Measurements from ENCODE around the gene DDX1.

DDX1 gene

DNA sequence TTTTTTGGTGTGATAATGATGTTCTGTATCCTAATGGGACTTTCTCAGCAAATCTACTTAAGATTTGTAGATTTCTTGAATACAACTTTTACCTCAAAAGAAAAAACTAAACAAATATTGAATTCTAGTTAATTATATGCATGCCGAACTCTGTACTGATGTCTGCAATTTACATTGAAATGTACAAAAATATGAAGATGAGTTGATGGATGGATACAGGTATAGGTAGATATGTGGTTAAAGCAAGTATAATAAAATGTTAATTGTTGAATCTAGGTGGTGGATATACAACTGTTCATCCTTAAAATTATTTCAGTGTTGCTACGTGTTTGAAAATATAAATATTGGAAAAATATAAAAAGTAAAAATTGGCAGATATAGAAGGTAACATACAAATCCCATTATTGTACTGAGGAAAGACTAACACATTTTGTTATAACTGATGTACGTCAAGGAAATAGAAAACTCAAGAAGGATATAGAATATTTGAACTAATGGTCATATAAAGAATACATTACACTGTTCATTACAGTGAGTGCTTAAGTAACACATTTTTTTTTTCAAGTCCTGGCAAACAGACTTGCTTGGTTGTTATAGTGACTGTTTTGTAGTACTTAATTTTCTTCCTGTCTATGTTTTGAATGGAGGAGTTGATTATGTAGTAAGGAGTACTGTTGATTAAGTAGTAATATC is 33.8 kb downstream of the DDX1 start:
- TF ChIP-seq, protein P1, sequence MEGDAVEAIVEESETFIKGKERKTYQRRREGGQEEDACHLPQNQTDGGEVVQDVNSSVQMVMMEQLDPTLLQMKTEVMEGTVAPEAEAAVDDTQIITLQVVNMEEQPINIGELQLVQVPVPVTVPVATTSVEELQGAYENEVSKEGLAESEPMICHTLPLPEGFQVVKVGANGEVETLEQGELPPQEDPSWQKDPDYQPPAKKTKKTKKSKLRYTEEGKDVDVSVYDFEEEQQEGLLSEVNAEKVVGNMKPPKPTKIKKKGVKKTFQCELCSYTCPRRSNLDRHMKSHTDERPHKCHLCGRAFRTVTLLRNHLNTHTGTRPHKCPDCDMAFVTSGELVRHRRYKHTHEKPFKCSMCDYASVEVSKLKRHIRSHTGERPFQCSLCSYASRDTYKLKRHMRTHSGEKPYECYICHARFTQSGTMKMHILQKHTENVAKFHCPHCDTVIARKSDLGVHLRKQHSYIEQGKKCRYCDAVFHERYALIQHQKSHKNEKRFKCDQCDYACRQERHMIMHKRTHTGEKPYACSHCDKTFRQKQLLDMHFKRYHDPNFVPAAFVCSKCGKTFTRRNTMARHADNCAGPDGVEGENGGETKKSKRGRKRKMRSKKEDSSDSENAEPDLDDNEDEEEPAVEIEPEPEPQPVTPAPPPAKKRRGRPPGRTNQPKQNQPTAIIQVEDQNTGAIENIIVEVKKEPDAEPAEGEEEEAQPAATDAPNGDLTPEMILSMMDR (IDR thresholded peaks at IDR 0.05; ENCODE audit: control insufficient read depth, insufficient read depth, low read depth, low read length, missing control alignments): no peak
- DNase-seq (ENCODE audit: low read depth): no peak
- no peak overlapping the region for H3K4me3 ChIP-seq (ENCODE audit: control insufficient read depth, low read depth, low read length)

DNA sequence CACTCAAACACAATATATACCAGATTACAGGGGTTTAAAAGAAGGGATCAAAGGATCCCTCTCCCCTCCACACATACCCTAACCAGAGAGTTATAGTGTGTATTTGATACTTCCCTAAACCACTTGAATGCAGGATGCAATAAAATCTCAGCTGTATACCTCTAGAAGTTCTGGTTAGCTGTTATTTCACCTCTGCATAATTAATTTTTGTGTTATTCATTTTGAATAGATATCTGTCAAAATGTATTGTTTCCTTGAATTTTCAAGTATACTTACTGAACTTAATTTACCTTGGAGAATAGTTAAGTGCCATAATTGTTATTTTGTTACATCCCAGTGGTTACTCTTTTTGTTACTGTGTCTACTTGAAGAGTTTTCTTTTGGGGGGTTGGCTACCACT is 34.5 kb downstream of the DDX1 start:
- DNase-seq (ENCODE audit: low read depth): no peak
- H3K4me3 ChIP-seq (ENCODE audit: control insufficient read depth, low read depth, low read length): no peak overlapping the region
- TF ChIP-seq, protein P1 (IDR thresholded peaks at IDR 0.05; ENCODE audit: control insufficient read depth, insufficient read depth, low read depth, low read length, missing control alignments): no peak

DNA sequence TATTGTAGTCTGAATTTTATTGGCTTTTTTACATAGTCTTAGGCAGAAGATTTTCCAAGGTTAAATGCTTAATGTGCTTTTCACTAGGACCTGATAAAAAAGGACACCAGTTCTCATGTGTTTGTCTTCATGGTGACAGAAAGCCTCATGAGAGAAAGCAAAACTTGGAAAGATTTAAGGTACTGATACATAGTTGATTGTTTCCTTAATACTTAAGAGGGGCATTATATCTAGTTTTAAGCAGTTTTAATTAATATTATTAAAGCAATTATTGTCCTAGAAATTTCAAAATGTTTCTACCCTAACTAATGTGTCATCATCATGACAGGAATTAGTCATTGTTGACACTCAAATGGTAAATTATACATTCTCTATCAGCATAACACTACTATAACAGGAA is 35.3 kb downstream of the DDX1 start:
- no peak overlapping the region for H3K4me3 ChIP-seq (ENCODE audit: control insufficient read depth, low read depth, low read length)
- DNase-seq (ENCODE audit: low read depth): no peak
- TF ChIP-seq, protein P1 (IDR thresholded peaks at IDR 0.05; ENCODE audit: control insufficient read depth, insufficient read depth, low read depth, low read length, missing control alignments): no peak

DNA sequence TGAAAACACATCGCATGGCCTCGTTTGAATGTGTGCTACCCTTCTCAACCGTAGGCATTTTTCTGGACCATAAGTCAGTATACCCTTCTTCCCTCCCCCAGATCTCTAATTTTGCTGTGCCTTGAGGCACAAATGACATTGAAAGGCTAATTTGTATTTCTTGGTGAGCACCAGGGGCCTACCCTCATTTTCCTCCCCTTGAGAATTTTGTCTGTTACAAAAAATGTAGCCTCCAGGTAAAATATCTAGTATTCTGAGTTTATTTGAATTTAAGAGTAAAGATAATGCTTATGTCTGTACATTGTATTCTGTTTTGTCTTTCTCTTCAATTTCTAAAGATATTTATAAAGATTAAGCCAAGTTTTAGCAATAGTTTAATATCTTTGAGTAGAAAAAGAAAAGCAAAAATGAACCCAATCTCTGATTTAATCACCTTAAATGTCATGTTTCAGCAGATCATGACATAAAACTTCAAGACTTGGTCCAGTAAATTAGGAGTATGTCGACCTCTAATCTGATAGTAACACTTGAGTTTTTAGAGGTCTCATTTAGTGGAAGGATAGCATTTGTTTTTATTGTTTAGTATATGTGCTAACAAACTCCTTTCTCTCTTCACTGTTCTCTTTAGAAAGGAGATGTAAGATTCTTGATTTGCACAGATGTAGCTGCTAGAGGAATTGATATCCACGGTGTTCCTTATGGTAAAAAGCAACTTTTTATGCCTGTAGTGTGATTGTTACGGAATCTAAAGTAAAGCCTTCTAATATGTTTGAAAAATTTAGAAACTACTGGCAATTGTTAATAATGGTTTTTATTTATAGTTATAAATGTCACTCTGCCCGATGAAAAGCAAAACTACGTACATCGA is 36.4 kb downstream of the DDX1 start:
- no peak for DNase-seq (ENCODE audit: low read depth)
- H3K4me3 ChIP-seq (ENCODE audit: control insufficient read depth, low read depth, low read length): no peak overlapping the region
- TF ChIP-seq, protein P1 (IDR thresholded peaks at IDR 0.05; ENCODE audit: control insufficient read depth, insufficient read depth, low read depth, low read length, missing control alignments): no peak

DNA sequence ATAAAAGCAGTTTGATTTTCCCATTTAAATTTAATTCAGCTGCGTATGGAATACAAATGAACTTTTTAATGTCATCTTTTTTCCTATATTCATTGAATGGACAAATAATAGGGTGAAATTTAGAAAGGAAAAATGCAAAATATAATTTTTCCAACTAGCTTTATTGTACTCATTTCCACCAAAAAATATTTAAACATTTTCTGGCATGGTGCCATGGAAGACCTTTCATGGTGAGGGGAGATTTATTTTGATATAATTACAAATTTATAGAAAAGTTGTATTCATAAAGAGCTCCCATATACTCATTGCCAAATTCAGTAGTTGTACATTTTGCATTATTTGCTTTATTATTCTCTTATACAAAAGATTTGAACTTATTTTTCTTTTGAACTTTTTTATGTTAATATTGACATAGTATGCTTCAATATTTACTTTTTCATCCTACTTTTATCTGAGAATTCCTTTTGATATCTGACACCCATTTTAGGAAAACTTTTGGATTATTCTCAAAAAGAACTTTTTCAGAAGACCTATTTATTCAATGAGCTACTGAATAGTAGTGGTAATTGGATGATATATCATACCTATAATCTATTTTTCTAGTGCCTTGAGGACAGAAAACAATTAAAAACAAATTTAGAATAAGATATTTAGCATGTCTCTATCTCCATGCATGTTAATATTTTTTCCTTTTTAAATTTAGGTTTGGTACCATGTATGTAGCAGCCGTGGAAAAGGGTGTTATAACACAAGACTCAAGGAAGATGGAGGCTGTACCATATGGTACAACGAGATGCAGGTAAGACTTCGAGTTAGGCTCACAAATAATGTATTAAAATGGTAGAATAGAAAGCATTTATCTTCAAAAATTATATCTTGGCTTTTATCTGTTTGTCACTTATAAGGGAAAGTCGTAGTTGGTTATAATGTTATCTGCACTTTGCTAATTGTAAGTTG is 37.5 kb downstream of the DDX1 start:
- no peak for DNase-seq (ENCODE audit: low read depth)
- TF ChIP-seq, protein P1 (IDR thresholded peaks at IDR 0.05; ENCODE audit: control insufficient read depth, insufficient read depth, low read depth, low read length, missing control alignments): no peak

More for the DNA sequence above, 37.5 kb downstream of the DDX1 start:
- no peak overlapping the region for H3K4me3 ChIP-seq (ENCODE audit: control insufficient read depth, low read depth, low read length)

Data from AG09309 (cell line).